Esophagus muscularis mucosa (tissue), 4 donors: ENCODE data around the gene SP8. TPM values are rescaled to one million over a fixed set of nuclear protein-coding genes. Genes with fewer than 3 reads are reported as not detected.

Experiments used
- DNase-seq: peaks from one replicate; pipeline ENCODE4 v3.0.0-alpha.2; 2017; ENCODE audit errors: extremely low spot score
- H3K27ac ChIP-seq, 4 donors: fragments of 200-600 bp; sonication (generic); replicated peaks in 1 of 4; 1 replicate in 3 of 4; 2 replicates in 1 of 4; pipeline ENCODE4 v1.5.1; 2016 to 2019; ENCODE audit warnings: mild to moderate bottlenecking in 1 of 4
- H3K27me3 ChIP-seq, 4 donors: fragments of 200-600 bp; sonication (generic); one replicate each; pipeline versions ENCODE4 v1.5.1 to v1.6.0; 2016 to 2019
- H3K36me3 ChIP-seq, 4 donors: fragments of 200-600 bp; sonication (generic); one replicate each; pipeline ENCODE4 v1.5.1; 2016 to 2019
- H3K4me1 ChIP-seq, 4 donors: fragments of 200-600 bp; sonication (generic); one replicate each; pipeline ENCODE4 v1.5.1; 2016 to 2019
- H3K4me3 ChIP-seq, 4 donors: fragments of 200-600 bp; sonication (generic); 1 replicate in 2 of 4; 2 replicates in 2 of 4; pipeline ENCODE4 v1.5.1; 2016 to 2019; ENCODE audit warnings: mild to moderate bottlenecking in 4 of 4, moderate library complexity in 1 of 4
- H3K9me3 ChIP-seq, 4 donors: fragments of 200-600 bp; sonication (generic); 1 replicate in 3 of 4; 2 replicates in 1 of 4; pipeline ENCODE4 v1.5.1; 2016 to 2019
- CTCF ChIP-seq, 3 experiments: fragments of 200-600 bp in 2 of 3; fragments of 450-650 bp in 1 of 3; sonication (generic) in 2 of 3; IDR thresholded peaks; one replicate each; pipeline ENCODE4 v1.5.1; 2017 to 2019; ENCODE audit warnings: antibody characterized with exemption in 3 of 3, mild to moderate bottlenecking in 2 of 3, moderate library complexity in 1 of 3
- EP300 ChIP-seq: sonication (generic); formaldehyde crosslinking; IDR thresholded peaks from one replicate; pipeline ENCODE4 v1.6.1; 2017; ENCODE audit warnings: antibody characterized with exemption
- POLR2A ChIP-seq: fragments of 450-650 bp; IDR thresholded peaks from one replicate; pipeline ENCODE4 v1.6.1; 2017; ENCODE audit warnings: antibody characterized with exemption, moderate library complexity, mild to moderate bottlenecking, low read depth
- POLR2AphosphoS5 ChIP-seq, 2 donors: sonication (generic); formaldehyde crosslinking; IDR thresholded peaks; one replicate each; pipeline ENCODE4 v1.6.1; 2017; ENCODE audit warnings: antibody characterized with exemption in 2 of 2
- WGBS: methylation state at CpG from one replicate; pipeline ENCODE4 v1.1.5; 2018; 5-methylcytosine and 5-hydroxymethylcytosine counted together
- intact Hi-C: fragments of 100-400 bp; cut with DNase I; formaldehyde crosslinking; loops from one replicate; pipeline ENCODE4 v1.15.1; 2023
- total RNA-seq, 4 donors: library from RNA; depleted of rRNA; stranded (reverse); fragments of >200 nt; gene quantifications; one replicate each; pipeline versions ENCODE4 v1.1.0 to v1.2.1, GENCODE V29; 2016

SP8 gene
- total RNA-seq, 4 donors from 2014 or later: not detected

- no peak for DNase-seq
- WGBS: 77% methylated on average over 4 of the region's 4 CpGs
- H3K36me3 ChIP-seq: no peaks in the 10 kb centered on the region
- no peaks in the 10 kb centered on the region for H3K9me3 ChIP-seq
- no peaks in the 10 kb centered on the region for H3K4me1 ChIP-seq
- no peaks in the 10 kb centered on the region for H3K27me3 ChIP-seq
- H3K27ac ChIP-seq: no peak overlapping the region
- no peak overlapping the region for H3K4me3 ChIP-seq
- intact Hi-C loops: no loop called here
- TF ChIP-seq EP300 (no peak), CTCF (IDR thresholded peaks at IDR 0.05) (no peak), POLR2A (no peak), POLR2AphosphoS5 (IDR thresholded peaks at IDR 0.05) (no peak)
These were observed 51.2 kb downstream of the SP8 start for GRCh38 chr7:20735346-20736065.

Other genes with a start within 250 kb of the SP8 start
- under 1 TPM in 1 of 4 donors, not detected in 3; 0.13 TPM for gene ABCB5, start 171.2 kb downstream of the SP8 start, total RNA-seq